H9 (cell line): ENCODE measurements around the gene SRRM3. TPM values are rescaled to one million over a fixed set of nuclear protein-coding genes. Genes with fewer than 3 reads are reported as not detected.
A peak's percentile ranks its signal among the peaks of the same experiment; 100 is the strongest.

Source experiments
- DNase-seq: peaks from one replicate; pipeline ENCODE4 v3.0.0-alpha.2; 2017
- H2AFZ ChIP-seq: one replicate; pipeline ENCODE4 v1.6.1; 2013; ENCODE audit warnings: mild to moderate bottlenecking, low read length, control low read depth, moderate library complexity
- H2AK5ac ChIP-seq: 2 replicates; pipeline ENCODE4 v1.6.1; 2013; ENCODE audit warnings: low read length, control low read depth, mixed read lengths; ENCODE audit not compliant: insufficient read length
- H2BK120ac ChIP-seq: one replicate; pipeline ENCODE4 v1.6.1; 2013; ENCODE audit warnings: low read depth, mild to moderate bottlenecking, low read length, control low read depth, inconsistent platforms; ENCODE audit not compliant: poor library complexity, severe bottlenecking
- H2BK12ac ChIP-seq: 2 replicates; pipeline ENCODE4 v1.6.1; 2013; ENCODE audit warnings: low read length, control low read depth, mixed read lengths, low read depth; ENCODE audit not compliant: insufficient read length
- H2BK15ac ChIP-seq: 2 replicates; pipeline ENCODE4 v1.6.1; 2013; ENCODE audit warnings: low read depth, low read length, control low read depth
- H2BK20ac ChIP-seq: one replicate; pipeline ENCODE4 v1.6.1; 2013; ENCODE audit warnings: low read depth, mild to moderate bottlenecking, low read length, control low read depth, inconsistent platforms; ENCODE audit not compliant: poor library complexity, severe bottlenecking
- H2BK5ac ChIP-seq: 2 replicates; pipeline ENCODE4 v1.6.1; 2013; ENCODE audit warnings: low read length, control low read depth, mixed read lengths; ENCODE audit not compliant: insufficient read length
- H3K14ac ChIP-seq: 2 replicates; pipeline ENCODE4 v1.6.1; 2013; ENCODE audit warnings: low read length, control low read depth; ENCODE audit not compliant: insufficient read depth
- H3K18ac ChIP-seq: 2 replicates; pipeline ENCODE4 v1.6.1; 2013; ENCODE audit warnings: low read depth, mild to moderate bottlenecking, mixed read lengths, low read length, control low read depth; ENCODE audit not compliant: insufficient read length
- H3K23ac ChIP-seq: 2 replicates; pipeline ENCODE4 v1.6.1; 2013; ENCODE audit warnings: low read length, control low read depth, mixed read lengths, low read depth; ENCODE audit not compliant: insufficient read length
- H3K23me2 ChIP-seq: 2 replicates; pipeline ENCODE4 v1.6.1; 2013; ENCODE audit warnings: low read depth, mild to moderate bottlenecking, mixed read lengths, low read length, control low read depth; ENCODE audit not compliant: insufficient read length, poor library complexity, severe bottlenecking
- H3K27ac ChIP-seq: 2 replicates; pipeline ENCODE4 v1.5.1; 2013; ENCODE audit warnings: low read length, control low read depth, mixed read lengths, low read depth; ENCODE audit not compliant: insufficient read length
- H3K27me3 ChIP-seq: 2 replicates; pipeline ENCODE4 v1.6.1; 2013; ENCODE audit warnings: low read length, control low read depth, inconsistent platforms; ENCODE audit not compliant: insufficient read depth
- H3K4ac ChIP-seq: 2 replicates; pipeline ENCODE4 v1.6.1; 2013; ENCODE audit warnings: low read depth, mild to moderate bottlenecking, control low read depth, inconsistent platforms, low read length, moderate library complexity
- H3K4me1 ChIP-seq: 2 replicates; pipeline ENCODE4 v1.6.1; 2013; ENCODE audit warnings: low read length, control low read depth, inconsistent platforms; ENCODE audit not compliant: insufficient read depth
- H3K4me2 ChIP-seq: 2 replicates; pipeline ENCODE4 v1.6.1; 2013; ENCODE audit warnings: low read length, control low read depth, mixed read lengths; ENCODE audit not compliant: insufficient read length, insufficient read depth
- H3K56ac ChIP-seq: 2 replicates; pipeline ENCODE4 v1.6.1; 2013; ENCODE audit warnings: low read depth, mild to moderate bottlenecking, mixed read lengths, low read length, control low read depth; ENCODE audit not compliant: insufficient read length
- H3K79me1 ChIP-seq: 2 replicates; pipeline ENCODE4 v1.6.1; 2013; ENCODE audit warnings: low read depth, mild to moderate bottlenecking, moderate library complexity, low read length, control low read depth, inconsistent platforms; ENCODE audit not compliant: insufficient read depth, poor library complexity, severe bottlenecking
- H3K79me2 ChIP-seq: 2 replicates; pipeline ENCODE4 v1.6.1; 2013; ENCODE audit warnings: low read length, control low read depth, inconsistent platforms; ENCODE audit not compliant: insufficient read depth
- H3K9ac ChIP-seq: 2 replicates; pipeline ENCODE4 v1.6.1; 2013; ENCODE audit warnings: low read length, control low read depth, mixed read lengths; ENCODE audit not compliant: insufficient read length; ENCODE audit errors: extremely low read depth
- H3K9me3 ChIP-seq: one replicate; pipeline ENCODE4 v1.6.1; 2013; ENCODE audit warnings: low read depth, low read length, inconsistent platforms; ENCODE audit not compliant: control insufficient read depth
- H3T11ph ChIP-seq: one replicate; pipeline ENCODE4 v1.6.1; 2013; ENCODE audit warnings: mild to moderate bottlenecking, low read length, control low read depth, inconsistent platforms
- H4K20me1 ChIP-seq: one replicate; pipeline ENCODE4 v1.6.1; 2013; ENCODE audit not compliant: control insufficient read depth, insufficient read length, insufficient read depth
- H4K5ac ChIP-seq: 2 replicates; pipeline ENCODE4 v1.6.1; 2013; ENCODE audit warnings: low read depth, mild to moderate bottlenecking, mixed read lengths, low read length, control low read depth; ENCODE audit not compliant: insufficient read length
- H4K8ac ChIP-seq: replicated peaks from 2 replicates; pipeline ENCODE4 v1.6.1; 2013; ENCODE audit warnings: low read length, control low read depth, mixed read lengths, low read depth; ENCODE audit not compliant: insufficient read length
- H4K91ac ChIP-seq: 2 replicates; pipeline ENCODE4 v1.6.1; 2013; ENCODE audit warnings: low read depth, mild to moderate bottlenecking, moderate library complexity, mixed read lengths, low read length, control low read depth; ENCODE audit not compliant: insufficient read length
- H3K27ac Mint-ChIP-seq, 3 experiments: 2 replicates in 2 of 3; 3 replicates in 1 of 3; pipeline ENCODE4 v1.8.0; 2020 to 2021; ENCODE audit warnings: mixed read lengths in 3 of 3, mild to moderate bottlenecking in 1 of 3, moderate library complexity in 1 of 3
- H3K27me3 Mint-ChIP-seq: 2 replicates; pipeline ENCODE4 v1.8.0; 2021; ENCODE audit warnings: low read depth, mild to moderate bottlenecking, moderate library complexity, mixed read lengths
- H3K36me3 Mint-ChIP-seq, 3 experiments: 2 replicates in 2 of 3; 3 replicates in 1 of 3; pipeline ENCODE4 v1.8.0; 2020 to 2021; ENCODE audit warnings: low read depth in 3 of 3, mixed read lengths in 3 of 3; ENCODE audit not compliant: insufficient read depth in 1 of 3
- H3K4me1 Mint-ChIP-seq, 2 experiments: 2 replicates each; pipeline ENCODE4 v1.8.0; 2020; ENCODE audit warnings: mixed read lengths in 2 of 2
- H3K4me3 Mint-ChIP-seq, 2 experiments: 2 replicates in 1 of 2; 3 replicates in 1 of 2; pipeline ENCODE4 v1.8.0; 2020 to 2021; ENCODE audit warnings: mild to moderate bottlenecking in 2 of 2, mixed read lengths in 2 of 2, moderate library complexity in 1 of 2
- H3K9me3 Mint-ChIP-seq, 2 experiments: 2 replicates in 1 of 2; 3 replicates in 1 of 2; pipeline ENCODE4 v1.8.0; 2020; ENCODE audit warnings: mild to moderate bottlenecking in 2 of 2, mixed read lengths in 2 of 2, moderate library complexity in 1 of 2
- WGBS: extraction: QIAGEN DNeasy Blood & Tissue Kit; methylation state at CpG from one replicate; pipeline ENCODE4 v1.1.7; 2013; ENCODE audit warnings: missing lambda C conversion rate, low lambda C conversion rate, mixed read lengths; ENCODE audit not compliant: insufficient read length; ENCODE audit errors: extremely low coverage; 5-methylcytosine and 5-hydroxymethylcytosine counted together
- total RNA-seq: library from RNA; stranded (reverse); gene quantifications from 2 replicates; pipeline ENCODE4 v1.2.1, GENCODE V29; 2021
- TF ChIP-seq, protein P1 (sequence below): fragments of 200-600 bp; sonication (generic); conservative IDR thresholded peaks from 3 replicates; pipeline ENCODE4 v1.8.0; 2021; ENCODE audit warnings: antibody characterized with exemption, mild to moderate bottlenecking

The SRRM3 gene
- total RNA-seq, 1 experiment from 2014 or later, result 11.0 TPM

DNA sequence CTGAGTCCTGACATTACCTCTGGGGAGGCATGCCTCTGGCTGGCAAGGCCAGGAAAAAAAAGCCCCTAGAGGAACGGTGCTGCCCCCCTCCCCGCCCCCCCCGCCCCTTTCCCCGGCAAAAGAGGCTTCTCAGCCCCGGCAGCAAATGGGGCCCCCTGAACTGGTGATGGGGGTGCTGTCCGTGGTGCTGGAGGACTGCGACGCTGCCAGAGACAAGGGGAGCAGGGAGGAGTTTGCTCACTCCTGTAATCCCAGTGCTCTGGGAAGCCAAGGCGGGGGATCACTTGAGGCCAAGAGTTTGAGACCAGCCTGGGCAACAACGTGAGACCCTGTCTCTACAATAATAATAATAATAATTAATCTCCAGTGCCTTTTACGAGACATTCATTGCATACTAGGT, 23.7 kb downstream of the SRRM3 start:
- Histone ChIP-seq H3K23me2 (no peaks in the 10 kb centered on the region), H4K91ac (no peak overlapping the region), H2BK12ac (no peak overlapping the region), H4K20me1 (no peaks in the 10 kb centered on the region), H2AFZ (no peak overlapping the region), H2BK5ac (no peak overlapping the region), H2AK5ac (no peak overlapping the region), H3K56ac (no peak overlapping the region), H3K9ac (no peak overlapping the region), H3K79me2 (no peaks in the 10 kb centered on the region), H3K27me3 (no peaks in the 10 kb centered on the region), H3K4me1 (peaks cover 12% of the 10 kb centered on the region), H3K4ac (no peak overlapping the region), H3T11ph (no peak overlapping the region), H2BK120ac (no peak overlapping the region), H3K23ac (no peak overlapping the region), H2BK15ac (no peak overlapping the region), H3K27ac (no peak overlapping the region), H2BK20ac (no peak overlapping the region), H3K14ac (no peak overlapping the region), H3K4me2 (no peak overlapping the region), H3K18ac (no peak overlapping the region), H3K9me3 (no peaks in the 10 kb centered on the region), H4K5ac (no peak overlapping the region), H4K8ac (no peak overlapping the region), H3K79me1 (no peaks in the 10 kb centered on the region)
- Mint-ChIP-seq H3K4me1 (peaks cover 20 to 35% of the 10 kb centered on the region in 2 experiments), H3K9me3 (no peaks in the 10 kb centered on the region; a peak in 2 of 5 replicates), H3K27ac (no peak overlapping the region), H3K4me3 (no peak overlapping the region), H3K36me3 (no peaks in the 10 kb centered on the region), H3K27me3 (peaks cover 6% of the 10 kb centered on the region)
- DNase-seq, result peak; percentile 82
- WGBS, result no CpG with 5 or more reads among the region's 11 CpGs
- TF ChIP-seq, protein P1, sequence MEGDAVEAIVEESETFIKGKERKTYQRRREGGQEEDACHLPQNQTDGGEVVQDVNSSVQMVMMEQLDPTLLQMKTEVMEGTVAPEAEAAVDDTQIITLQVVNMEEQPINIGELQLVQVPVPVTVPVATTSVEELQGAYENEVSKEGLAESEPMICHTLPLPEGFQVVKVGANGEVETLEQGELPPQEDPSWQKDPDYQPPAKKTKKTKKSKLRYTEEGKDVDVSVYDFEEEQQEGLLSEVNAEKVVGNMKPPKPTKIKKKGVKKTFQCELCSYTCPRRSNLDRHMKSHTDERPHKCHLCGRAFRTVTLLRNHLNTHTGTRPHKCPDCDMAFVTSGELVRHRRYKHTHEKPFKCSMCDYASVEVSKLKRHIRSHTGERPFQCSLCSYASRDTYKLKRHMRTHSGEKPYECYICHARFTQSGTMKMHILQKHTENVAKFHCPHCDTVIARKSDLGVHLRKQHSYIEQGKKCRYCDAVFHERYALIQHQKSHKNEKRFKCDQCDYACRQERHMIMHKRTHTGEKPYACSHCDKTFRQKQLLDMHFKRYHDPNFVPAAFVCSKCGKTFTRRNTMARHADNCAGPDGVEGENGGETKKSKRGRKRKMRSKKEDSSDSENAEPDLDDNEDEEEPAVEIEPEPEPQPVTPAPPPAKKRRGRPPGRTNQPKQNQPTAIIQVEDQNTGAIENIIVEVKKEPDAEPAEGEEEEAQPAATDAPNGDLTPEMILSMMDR, result no peak
